IPS-20b (cell line): Measurements from ENCODE around the gene PNKP.

Experiments
- H3K27ac ChIP-seq: one replicate; pipeline ENCODE4 v1.5.1; 2013; ENCODE audit warnings: low read length
- H3K27me3 ChIP-seq: 2 replicates; pipeline ENCODE4 v1.6.1; 2013; ENCODE audit warnings: mild to moderate bottlenecking, low read length, inconsistent platforms; ENCODE audit not compliant: insufficient read depth
- H3K36me3 ChIP-seq: 2 replicates; pipeline ENCODE4 v1.6.1; 2013; ENCODE audit warnings: low read depth, mild to moderate bottlenecking, inconsistent platforms, low read length, moderate library complexity; ENCODE audit not compliant: insufficient read depth
- H3K4me1 ChIP-seq: 2 replicates; pipeline ENCODE4 v1.6.1; 2013; ENCODE audit warnings: mild to moderate bottlenecking, control low read depth, inconsistent platforms, low read length, moderate library complexity; ENCODE audit not compliant: insufficient read depth
- H3K4me3 ChIP-seq: 2 replicates; pipeline ENCODE4 v1.5.1; 2013; ENCODE audit warnings: mild to moderate bottlenecking, low read length, inconsistent platforms
- H3K9ac ChIP-seq: 2 replicates; pipeline ENCODE4 v1.6.1; 2013; ENCODE audit warnings: low read depth, mild to moderate bottlenecking, inconsistent platforms, low read length, moderate library complexity
- H3K9me3 ChIP-seq: 2 replicates; pipeline ENCODE4 v1.6.1; 2013; ENCODE audit warnings: mild to moderate bottlenecking, low read depth, low read length, inconsistent platforms; ENCODE audit not compliant: insufficient read depth

PNKP gene

DNA sequence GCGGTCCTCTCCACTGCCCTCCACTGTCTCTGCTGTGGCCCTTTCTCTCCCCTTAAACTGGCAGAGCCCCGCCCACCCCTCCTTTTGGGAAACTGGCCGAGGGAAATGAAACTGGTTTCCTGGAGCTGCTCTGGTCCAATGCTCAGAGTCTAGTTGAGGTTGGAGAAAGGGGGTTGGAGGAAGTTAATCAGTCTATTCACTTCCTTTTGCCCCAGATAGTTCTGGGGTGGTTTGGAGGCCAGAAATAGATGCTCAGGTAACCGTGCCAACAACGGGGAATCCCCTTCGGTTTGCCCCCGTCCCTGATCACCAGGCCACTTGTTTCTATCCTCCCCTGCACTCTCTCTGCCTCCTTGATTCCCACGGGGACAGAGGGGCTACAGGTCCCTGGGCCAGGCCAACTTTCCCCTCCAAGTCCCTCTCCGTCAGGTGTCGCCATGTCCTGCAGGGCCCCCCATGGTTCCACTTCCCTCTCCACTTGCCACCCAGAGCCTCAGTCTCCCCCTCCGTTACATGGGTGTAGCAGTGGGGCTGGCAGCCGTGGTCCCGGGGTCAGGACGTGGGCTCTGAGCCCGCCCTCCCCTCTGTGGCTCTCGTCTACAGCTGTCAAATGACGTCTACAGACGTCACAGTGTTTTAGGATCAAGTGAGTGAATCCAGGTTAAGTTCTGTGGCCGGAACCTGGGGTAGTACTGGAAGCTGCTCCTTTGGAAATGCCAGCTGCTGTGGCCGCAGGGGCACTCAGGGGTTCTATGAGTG, 29.7 kb upstream of the PNKP start, which contains the start of gene IL4I1:
TSS of gene IL4I1 (minus strand) at position 25 of the 759 bp plus-strand sequence. CDS start 727 bp downstream, outside the sequence.
- H3K9me3 ChIP-seq = no peaks in the 10 kb centered on the region

GRCh38 chr19:49895566-49896297, 28.4 kb upstream of the PNKP start:
- no peaks in the 10 kb centered on the region for H3K4me1 ChIP-seq
- no peak overlapping the region for H3K9ac ChIP-seq
- H3K4me3 ChIP-seq = no peak overlapping the region

More for the DNA sequence above, 29.7 kb upstream of the PNKP start, which contains the start of gene IL4I1:
- H3K27ac ChIP-seq = no peak within 1 kb of the TSS
- H3K4me1 ChIP-seq = no peaks in the 10 kb centered on the region
- H3K4me3 ChIP-seq = no peak within 1 kb of the TSS
- H3K9ac ChIP-seq = no peak within 1 kb of the TSS
- H3K36me3 ChIP-seq = no peaks in the 10 kb centered on the region
- H3K27me3 ChIP-seq = peaks cover 7% of the 10 kb centered on the region

DNA sequence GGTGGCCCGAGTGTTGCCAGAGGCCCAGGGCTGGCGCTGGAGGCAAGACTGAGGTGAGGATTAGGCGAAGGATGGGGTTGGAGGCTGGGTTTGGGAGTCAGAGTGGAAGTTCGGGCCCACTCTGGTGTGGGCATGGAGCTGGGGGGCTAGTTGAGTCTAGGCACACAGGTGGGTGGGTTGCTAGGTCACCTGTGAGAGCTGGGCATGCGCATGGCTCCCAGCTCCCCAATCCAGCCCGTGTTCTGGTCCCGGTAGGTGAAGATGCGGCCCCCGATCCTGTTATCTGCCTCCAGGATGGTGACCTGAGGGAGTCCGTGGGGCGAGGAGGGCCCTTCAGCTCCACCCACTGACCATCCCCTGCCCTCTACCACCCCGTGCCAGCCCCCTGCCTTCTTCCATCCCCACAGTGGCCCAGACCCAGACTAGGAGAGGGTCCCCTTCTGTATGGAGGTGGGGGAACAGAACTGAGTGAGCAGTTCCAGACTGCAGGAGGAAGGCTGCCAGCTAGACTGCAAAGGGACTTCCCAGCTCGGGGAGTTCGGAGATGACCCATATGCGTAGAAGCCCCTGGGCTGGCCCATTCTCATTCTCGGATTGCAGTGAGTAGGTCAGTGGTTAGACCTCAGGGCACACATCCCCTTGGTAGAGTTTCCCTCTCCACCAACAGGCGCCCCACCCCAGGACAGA, 27.6 kb upstream of the PNKP start:
- H3K36me3 ChIP-seq = no peaks in the 10 kb centered on the region
- no peak overlapping the region for H3K9ac ChIP-seq
- H3K9me3 ChIP-seq = no peaks in the 10 kb centered on the region
- peaks cover 17% of the 10 kb centered on the region for H3K27me3 ChIP-seq
- no peak overlapping the region for H3K4me3 ChIP-seq
- no peak overlapping the region for H3K27ac ChIP-seq
- no peaks in the 10 kb centered on the region for H3K4me1 ChIP-seq

More at GRCh38 chr19:49895566-49896297, 28.4 kb upstream of the PNKP start:
- Histone ChIP-seq H3K9me3 (no peaks in the 10 kb centered on the region), H3K27me3 (peaks cover 17% of the 10 kb centered on the region), H3K36me3 (no peaks in the 10 kb centered on the region), H3K27ac (no peak overlapping the region)

GRCh38 chr19:49894011-49894664, 26.8 kb upstream of the PNKP start:
- no peak overlapping the region for H3K27ac ChIP-seq
- H3K4me1 ChIP-seq = no peaks in the 10 kb centered on the region
- H3K4me3 ChIP-seq = no peak overlapping the region
- H3K9ac ChIP-seq = no peak overlapping the region
- no peaks in the 10 kb centered on the region for H3K36me3 ChIP-seq
- H3K9me3 ChIP-seq = no peaks in the 10 kb centered on the region; the same call in 1 of the 2 replicates
- H3K27me3 ChIP-seq = peaks cover 24% of the 10 kb centered on the region

DNA sequence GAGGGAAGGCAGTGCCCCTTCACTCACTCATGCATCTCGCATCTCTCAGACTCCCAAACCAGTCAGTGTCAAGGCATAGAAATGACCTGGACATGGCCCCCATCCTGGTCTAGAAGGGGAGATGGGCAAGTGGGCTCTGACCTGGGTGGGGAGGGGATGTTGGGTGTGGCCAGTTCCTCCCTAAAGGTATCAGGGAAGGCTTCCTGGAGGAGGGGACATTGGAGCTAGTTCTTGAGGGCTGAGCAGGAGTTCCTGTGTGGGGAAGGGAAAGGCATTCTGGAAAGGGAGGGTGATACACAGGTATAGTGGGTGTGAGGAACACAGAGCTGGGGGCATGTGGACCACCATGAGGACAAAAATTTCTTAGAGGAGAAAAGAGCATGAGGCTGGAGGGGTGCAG, 25.3 kb upstream of the PNKP start:
- peaks cover 30% of the 10 kb centered on the region for H3K27me3 ChIP-seq
- no peak overlapping the region for H3K27ac ChIP-seq
- no peaks in the 10 kb centered on the region for H3K4me1 ChIP-seq
- no peaks in the 10 kb centered on the region; the same call in 1 of the 2 replicates for H3K9me3 ChIP-seq
- H3K9ac ChIP-seq = no peak overlapping the region
- no peaks in the 10 kb centered on the region for H3K36me3 ChIP-seq
- H3K4me3 ChIP-seq = no peak overlapping the region

GRCh38 chr19:49891393-49891792, 24.0 kb upstream of the PNKP start:
- Histone ChIP-seq H3K9ac (0 out of 2 replicates have a peak overlapping the region, but pooled peaks have one; percentile 11), H3K27ac (no peak overlapping the region), H3K4me3 (no peak overlapping the region), H3K36me3 (0 out of 2 replicates have a peak, but pooled peaks cover 4% of the 10 kb centered on the region), H3K27me3 (peaks cover 30% of the 10 kb centered on the region), H3K4me1 (no peaks in the 10 kb centered on the region), H3K9me3 (no peaks in the 10 kb centered on the region; the same call in 1 of the 2 replicates)

DNA sequence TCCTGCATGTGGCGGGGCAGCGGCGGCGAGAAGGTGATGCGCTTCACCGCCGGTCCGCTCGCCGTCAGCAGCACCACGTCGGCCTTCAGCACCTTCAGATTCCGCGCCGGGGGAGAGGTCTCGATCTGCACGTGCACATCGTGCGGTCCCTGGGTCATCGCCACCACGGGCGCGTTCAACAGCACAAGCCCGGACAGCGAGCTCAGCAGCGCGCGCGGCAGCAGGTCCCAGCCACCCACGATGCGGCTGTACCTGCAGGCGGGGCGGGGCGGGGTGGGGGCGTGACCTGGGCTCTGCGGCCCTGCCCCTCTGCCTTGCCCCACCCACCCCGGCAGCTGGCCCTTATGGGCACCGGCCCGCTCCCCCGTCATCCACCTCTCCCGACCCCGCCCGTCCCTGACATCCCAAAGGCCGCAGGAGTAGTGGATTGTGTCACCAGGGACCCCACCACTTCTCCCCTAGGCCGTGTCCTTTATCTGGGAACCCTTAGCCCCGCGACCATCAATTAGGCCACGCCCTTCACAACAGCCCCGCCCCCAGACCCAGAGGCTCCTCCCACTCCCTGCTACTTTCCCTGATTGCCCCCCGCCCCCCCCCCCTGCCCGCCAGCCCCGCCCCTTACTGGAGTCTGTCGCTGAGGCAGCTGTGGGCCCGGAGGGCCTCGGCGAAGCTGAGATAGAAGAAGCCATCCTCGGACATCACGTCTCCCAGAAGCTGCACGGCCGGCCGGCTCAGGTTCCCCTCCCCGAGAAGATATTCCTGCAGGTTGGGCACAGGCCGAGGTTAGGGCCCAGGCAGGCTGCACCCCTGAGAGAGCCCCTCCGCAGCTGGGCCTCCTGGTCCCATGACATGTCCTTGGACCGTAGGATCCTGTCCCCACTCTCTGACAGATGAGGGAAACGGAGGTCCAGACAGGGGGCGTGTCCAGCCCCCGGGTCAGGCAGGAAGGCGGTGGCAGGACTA, 23.3 kb upstream of the PNKP start:
- H3K27ac ChIP-seq = no peak overlapping the region
- H3K9me3 ChIP-seq = no peaks in the 10 kb centered on the region; the same call in 1 of the 2 replicates
- peaks cover 30% of the 10 kb centered on the region for H3K27me3 ChIP-seq
- 0 out of 2 replicates have a peak, but pooled peaks cover 6% of the 10 kb centered on the region for H3K36me3 ChIP-seq
- peak overlapping the region; percentile 56; the same call in 1 of the 2 replicates for H3K4me3 ChIP-seq
- 0 out of 2 replicates have a peak overlapping the region, but pooled peaks have one; percentile 11 for H3K9ac ChIP-seq
- no peaks in the 10 kb centered on the region for H3K4me1 ChIP-seq

DNA sequence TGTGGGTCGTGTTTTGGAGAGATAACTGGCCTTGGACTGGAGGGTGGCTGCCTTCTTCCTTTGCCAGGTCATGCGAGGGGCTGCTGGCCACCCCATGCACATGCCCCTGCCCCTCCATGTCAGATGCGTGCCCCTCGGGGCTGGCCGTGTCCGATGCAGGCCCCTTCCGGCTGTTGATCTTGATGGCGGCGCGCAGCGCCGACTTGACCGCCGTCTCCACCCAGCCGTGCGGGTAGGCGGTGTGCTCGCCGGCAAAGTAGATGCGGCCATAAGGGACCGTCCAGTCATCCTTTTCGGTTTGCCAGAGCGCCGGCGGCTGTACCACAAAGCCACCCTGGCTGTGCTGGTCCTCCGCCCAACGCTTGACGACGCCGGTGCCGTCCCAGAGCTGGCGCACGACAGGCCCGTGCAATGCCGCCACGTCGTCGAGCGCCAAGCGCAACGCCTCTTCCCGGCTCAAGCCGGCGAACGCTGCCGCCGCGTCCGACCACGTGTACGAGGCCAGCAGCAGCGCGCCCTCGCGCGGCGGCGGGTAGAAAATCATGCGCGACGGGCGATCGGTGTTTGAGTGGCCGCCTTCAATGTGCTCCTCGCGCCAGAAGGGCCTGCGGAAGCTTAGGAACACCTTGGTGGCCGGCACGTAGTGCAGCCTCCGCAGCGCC, 22.4 kb upstream of the PNKP start:
- H3K9ac ChIP-seq = no peak overlapping the region
- H3K4me1 ChIP-seq = no peaks in the 10 kb centered on the region
- H3K4me3 ChIP-seq = peak overlapping the region; percentile 56; the same call in 1 of the 2 replicates
- peaks cover 30% of the 10 kb centered on the region for H3K27me3 ChIP-seq
- H3K36me3 ChIP-seq = peaks cover 13% of the 10 kb centered on the region
- no peaks in the 10 kb centered on the region; the same call in 1 of the 2 replicates for H3K9me3 ChIP-seq
- H3K27ac ChIP-seq = no peak overlapping the region

DNA sequence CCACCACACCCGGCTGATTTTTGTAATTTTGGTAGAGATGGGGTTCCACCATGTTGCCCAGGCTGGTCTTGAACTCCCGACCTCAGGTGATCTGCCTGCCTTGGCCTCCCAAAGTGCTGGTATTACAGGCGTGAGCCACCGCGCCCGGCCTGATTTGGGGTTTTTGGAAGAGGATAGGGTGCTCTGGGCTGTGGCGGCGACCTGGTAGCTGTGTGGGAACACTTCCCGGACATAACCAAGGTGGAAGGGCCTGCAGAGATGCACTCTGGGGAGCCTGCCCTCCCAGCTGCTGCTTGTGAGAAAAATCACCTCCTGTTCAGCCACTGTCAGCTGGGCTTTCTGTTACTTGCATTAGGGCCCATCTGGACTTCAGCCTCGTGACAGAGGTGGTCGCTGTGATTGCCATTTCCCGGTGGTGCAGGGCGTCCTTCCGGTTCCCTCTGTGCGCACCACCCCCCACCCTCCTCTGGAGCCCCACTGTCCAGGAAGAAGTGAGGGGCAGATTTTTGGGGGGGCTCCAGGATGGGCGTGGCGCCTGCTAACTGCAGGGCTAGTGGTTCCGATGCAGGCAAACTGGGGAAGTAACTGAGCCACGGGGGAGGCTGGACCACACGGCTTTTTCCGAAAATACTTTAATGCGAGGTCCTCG, 21.8 kb upstream of the PNKP start:
- Histone ChIP-seq H3K9me3 (no peaks in the 10 kb centered on the region; the same call in 1 of the 2 replicates), H3K4me3 (no peak overlapping the region), H3K27me3 (peaks cover 30% of the 10 kb centered on the region), H3K9ac (no peak overlapping the region), H3K4me1 (no peaks in the 10 kb centered on the region), H3K36me3 (peaks cover 19% of the 10 kb centered on the region), H3K27ac (no peak overlapping the region)

GRCh38 chr19:49888510-49888824, 21.1 kb upstream of the PNKP start:
- H3K9me3 ChIP-seq = no peaks in the 10 kb centered on the region; the same call in 1 of the 2 replicates
- H3K4me1 ChIP-seq = no peaks in the 10 kb centered on the region
- peaks cover 26% of the 10 kb centered on the region for H3K36me3 ChIP-seq
- peaks cover 30% of the 10 kb centered on the region for H3K27me3 ChIP-seq
- H3K4me3 ChIP-seq = no peak overlapping the region
- H3K27ac ChIP-seq = no peak overlapping the region
- H3K9ac ChIP-seq = no peak overlapping the region
